Pancreas (tissue), 10 donors: ENCODE results near the gene KRT39. TPM values are rescaled to one million over a fixed set of nuclear protein-coding genes. Genes with fewer than 3 reads are reported as not detected.

Experiments
- ATAC-seq, 4 donors: fragments of 200-7000 bp; cut with Tn5 transposase; one replicate each; pipeline versions ENCODE4 v1.8.0 to v1.9.1; 2020; ENCODE audit warnings: mild to moderate bottlenecking in 4 of 4, moderate library complexity in 4 of 4
- DNase-seq, 6 donors: peaks; one replicate each; pipeline ENCODE4 v3.0.0-alpha.2; 2020
- FAIRE-seq: peaks from 2 replicates; lab custom pipeline; 2012; peaks lifted over from hg19 to GRCh38; lab: Jason Lieb, UNC
- H3K27ac ChIP-seq, 4 donors: fragments of 200-600 bp; sonication (generic); 1 replicate in 3 of 4; 2 replicates in 1 of 4; pipeline versions ENCODE4 v1.5.0 to v1.8.0; 2020
- H3K27me3 ChIP-seq, 4 donors: fragments of 200-600 bp; one replicate each; pipeline ENCODE4 v1.8.0; 2021
- H3K36me3 ChIP-seq, 3 donors: fragments of 200-600 bp; sonication (generic) in 1 of 3; one replicate each; pipeline versions ENCODE4 v1.5.0 to v1.8.0; 2020 to 2021
- H3K4me1 ChIP-seq, 3 donors: fragments of 200-600 bp; one replicate each; pipeline ENCODE4 v1.8.0; 2021
- H3K4me3 ChIP-seq, 4 donors: fragments of 200-600 bp; sonication (generic) in 2 of 4; one replicate each; pipeline versions ENCODE4 v1.5.0 to v1.8.0; 2020 to 2021
- H3K9me3 ChIP-seq, 4 donors: fragments of 200-600 bp; one replicate each; pipeline ENCODE4 v1.8.0; 2021
- CTCF ChIP-seq, 4 donors: fragments of 200-600 bp; sonication (generic) in 3 of 4; IDR thresholded peaks; one replicate each; pipeline versions ENCODE4 v1.5.0 to v1.8.0; 2021; ENCODE audit warnings: antibody characterized with exemption in 4 of 4
- WGBS, 2 donors: extraction: QIAGEN DNeasy Blood & Tissue Kit; methylation state at CpG; one replicate each; pipeline ENCODE4 v1.1.7; 2013; 5-methylcytosine and 5-hydroxymethylcytosine counted together
- intact Hi-C, 3 donors: fragments of 100-400 bp; cut with DNase I; formaldehyde crosslinking; loops; one replicate each; pipeline versions ENCODE4 v1.11.1 to v1.14.2; 2022
- polyA plus RNA-seq, 2 donors: library from polyadenylated mRNA; stranded (reverse); fragments of 200-250 nt; gene quantifications; one replicate each; pipeline ENCODE4 v1.2.3, GENCODE V29; 2013
- total RNA-seq, 6 donors: library from RNA; stranded (reverse); fragmentation: NEBNext Ultra II Directional in 4 of 6; extraction: Animal tissue kit (Norgen Biotek cat#: 25700) in 4 of 6; gene quantifications; one replicate each; pipeline versions ENCODE4 v1.2.1 to v1.2.4, GENCODE V29; 2021 to 2023
- donor health status: healthy with polysubstance abuse.
- donor health status: DM: no; HTN: no; CAD: no; lungs with moderate emphysema.
- donor health status: DM: no; HTN: no; CAD: no.
- donor health status: control.
- donor health status: control.
- donor health status: Bipolar disorder and iron deficiency.
- donor health status: DM: yes; HTN: yes; CAD: no.
- donor health status: DM: no; HTN: no; CAD: no.
- donor health status: DM: no; HTN: no; CAD: no.
- donor health status: DM: yes; HTN: yes; CAD: no.

The KRT39 gene
- total and polyA plus RNA-seq, 8 donors, result not detected

- DNase-seq (no peak), FAIRE-seq (no peak), ATAC-seq (no peak)
- Histone ChIP-seq H3K27me3 (peaks cover 0 to 6% (median 0%) of the 10 kb centered on the region in 4 donors), H3K4me1 (no peaks in the 10 kb centered on the region), H3K27ac (no peak overlapping the region), H3K9me3 (no peaks in the 10 kb centered on the region), H3K4me3 (no peak overlapping the region), H3K36me3 (no peaks in the 10 kb centered on the region)
- WGBS, 2 donors, result 17 to 26% methylated on average over 1 of the region's 1 CpG
- no peak for TF ChIP-seq CTCF (IDR thresholded peaks at IDR 0.05)
- intact Hi-C loops, result no loop called here
Measured at GRCh38 chr17:40944531-40944930, 22.2 kb downstream of the KRT39 start.

- Histone ChIP-seq H3K4me3 (no peak overlapping the region), H3K36me3 (no peaks in the 10 kb centered on the region), H3K4me1 (no peaks in the 10 kb centered on the region), H3K9me3 (no peaks in the 10 kb centered on the region), H3K27me3 (peaks cover 0 to 6% (median 0%) of the 10 kb centered on the region in 4 donors), H3K27ac (no peak overlapping the region)
- TF ChIP-seq CTCF (IDR thresholded peaks at IDR 0.05), result no peak
- DNase-seq (no peak), ATAC-seq (no peak), FAIRE-seq (no peak)
- 58 to 81% methylated on average over 3 of the region's 3 CpGs for WGBS, 2 donors
- intact Hi-C loops, result no loop called here
Measured at GRCh38 chr17:40942553-40942952, 24.2 kb downstream of the KRT39 start.

- ATAC-seq (no peak), DNase-seq (no peak), FAIRE-seq (no peak)
- no peaks in the 10 kb centered on the region for H3K9me3 ChIP-seq
- no peak overlapping the region for H3K27ac ChIP-seq
- TF ChIP-seq CTCF (IDR thresholded peaks at IDR 0.05), result no peak
- intact Hi-C loops, result no loop called here
- 67 to 85% methylated on average over 6 of the region's 6 CpGs for WGBS, 2 donors
- H3K36me3 ChIP-seq, result no peaks in the 10 kb centered on the region
- H3K4me3 ChIP-seq, result no peak overlapping the region
- H3K4me1 ChIP-seq, result peaks cover 0 to 6% (median 0%) of the 10 kb centered on the region in 3 donors
- H3K27me3 ChIP-seq, result peaks cover 0 to 6% (median 0%) of the 10 kb centered on the region in 4 donors
Measured at GRCh38 chr17:40940266-40940665, 26.5 kb downstream of the KRT39 start.

GRCh38 chr17:40938981-40939380 is 27.8 kb downstream of the KRT39 start:
- FAIRE-seq (no peak), ATAC-seq (no peak), DNase-seq (no peak)
- H3K9me3 ChIP-seq, result no peaks in the 10 kb centered on the region
- H3K27me3 ChIP-seq, result peaks cover 0 to 6% (median 0%) of the 10 kb centered on the region in 4 donors
- no peak for TF ChIP-seq CTCF (IDR thresholded peaks at IDR 0.05)
- intact Hi-C loops, result no loop called here
- no peak overlapping the region for H3K4me3 ChIP-seq
- 88 to 93% methylated on average over 3 of the region's 3 CpGs for WGBS, 2 donors
- peaks cover 0 to 6% (median 0%) of the 10 kb centered on the region in 3 donors for H3K4me1 ChIP-seq
- no peak overlapping the region for H3K27ac ChIP-seq
- H3K36me3 ChIP-seq, result no peaks in the 10 kb centered on the region

DNA sequence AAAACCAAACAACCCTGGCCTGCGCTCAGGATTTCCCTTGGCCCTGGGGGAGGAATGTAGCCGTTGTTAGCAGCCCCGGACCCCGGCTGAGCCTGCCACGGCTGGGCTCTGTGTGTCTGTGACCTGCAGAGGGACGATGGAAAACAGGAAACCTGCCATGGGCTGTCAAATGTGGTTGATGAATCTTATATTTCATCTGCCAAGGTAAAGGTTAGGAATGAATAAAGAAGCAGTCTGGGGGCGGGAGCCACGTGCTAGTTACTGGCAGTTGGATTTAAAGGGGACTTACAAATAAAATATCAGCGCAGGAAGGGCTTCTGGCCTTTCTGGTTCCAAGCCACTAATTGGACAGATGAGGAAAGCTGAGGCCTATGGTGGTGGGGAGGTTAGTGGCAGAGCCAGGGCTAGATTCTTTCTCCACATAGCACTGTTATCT is 29.3 kb downstream of the KRT39 start, which contains the start of gene KRT23:
Gene KRT23, minus strand, starts transcription at position 263 of the 436 bp plus-strand sequence. CDS start 1,043 bp downstream, outside the sequence.
- H3K27ac ChIP-seq, result peak within 1 kb of the TSS in 3 of 4 donors; percentile 38 to 68 (median 64)
- DNase-seq (peak in 1 of 6 donors; percentile 56), ATAC-seq (peak in 3 of 4 donors; percentile 51 to 69 (median 68)), FAIRE-seq (no peak)
- H3K27me3 ChIP-seq, result peaks cover 0 to 3% (median 0%) of the 10 kb centered on the region in 4 donors
- no peak for TF ChIP-seq CTCF (IDR thresholded peaks at IDR 0.05)
- intact Hi-C loops, result no loop called here
- H3K4me3 ChIP-seq, result no peak within 1 kb of the TSS
- no peaks in the 10 kb centered on the region for H3K9me3 ChIP-seq
- peaks cover 0 to 6% (median 0%) of the 10 kb centered on the region in 3 donors for H3K4me1 ChIP-seq
- 11 to 15% methylated on average over 9 of the region's 9 CpGs for WGBS, 2 donors
- H3K36me3 ChIP-seq, result no peaks in the 10 kb centered on the region
